Umbilical cord (tissue), 2 donors: ENCODE results near the gene ACVR1B. TPM values are rescaled to one million over a fixed set of nuclear protein-coding genes. Genes with fewer than 3 reads are reported as not detected.
"Not testable (repeated sequence)": the region's sequence is repeated elsewhere in the genome, so short reads cannot be mapped to it uniquely, and the experiment has no call there.

ENCODE experiments used
- DNase-seq: peaks from one replicate; pipeline ENCODE4 v3.0.0-alpha.2; 2015; ENCODE audit warnings: low spot score
- total RNA-seq: library from RNA; depleted of rRNA; stranded (reverse); fragments of >200 nt; gene quantifications from one replicate; pipeline ENCODE4 v1.2.3, GENCODE V29; 2014; ENCODE audit warnings: low replicate concordance; ENCODE audit not compliant: insufficient read depth

ACVR1B gene
- total RNA-seq, 1 donor from 2014 or later: 34.9 TPM

GRCh38 chr12:51970904-51971646 lies 19.6 kb downstream of the ACVR1B start:
- no peak for DNase-seq

- peak; percentile 31 for DNase-seq
These were observed 20.4 kb downstream of the ACVR1B start for GRCh38 chr12:51971679-51972421.

GRCh38 chr12:51972422-51972812 lies 20.9 kb downstream of the ACVR1B start:
- no peak for DNase-seq

GRCh38 chr12:51972849-51973273 lies 21.4 kb downstream of the ACVR1B start:
- peak; percentile 65 for DNase-seq

GRCh38 chr12:51973560-51973959 lies 22.1 kb downstream of the ACVR1B start:
- DNase-seq: peak; percentile 50

GRCh38 chr12:51974646-51975045 lies 23.1 kb downstream of the ACVR1B start:
- no peak for DNase-seq

GRCh38 chr12:51975196-51975595 lies 23.7 kb downstream of the ACVR1B start:
- no peak for DNase-seq

GRCh38 chr12:51976376-51977160 lies 25.1 kb downstream of the ACVR1B start:
- no peak for DNase-seq

GRCh38 chr12:51977320-51977753 lies 25.8 kb downstream of the ACVR1B start:
- no peak for DNase-seq

GRCh38 chr12:51979306-51979705 lies 27.8 kb downstream of the ACVR1B start:
- not testable (repeated sequence) for DNase-seq

- peak; percentile 79 for DNase-seq
These were observed 28.7 kb downstream of the ACVR1B start for GRCh38 chr12:51980051-51980808.

- DNase-seq: no peak
These were observed 29.3 kb downstream of the ACVR1B start for GRCh38 chr12:51980809-51981127.

GRCh38 chr12:51984657-51985056 lies 33.2 kb downstream of the ACVR1B start:
- no peak for DNase-seq

- DNase-seq: no peak
These were observed 33.8 kb downstream of the ACVR1B start for GRCh38 chr12:51985154-51985835.

- no peak for DNase-seq
These were observed 35.3 kb downstream of the ACVR1B start for GRCh38 chr12:51986834-51987233.

GRCh38 chr12:51992246-51992645 lies 40.7 kb downstream of the ACVR1B start:
- no peak for DNase-seq

- DNase-seq: no peak
These were observed 43.0 kb downstream of the ACVR1B start for GRCh38 chr12:51994539-51994820.

GRCh38 chr12:51994959-51995358 lies 43.5 kb downstream of the ACVR1B start:
- DNase-seq: peak; percentile 75

GRCh38 chr12:51997136-51997535 lies 45.6 kb downstream of the ACVR1B start:
- DNase-seq: no peak

GRCh38 chr12:52003016-52003550 lies 51.6 kb downstream of the ACVR1B start:
- DNase-seq: no peak

GRCh38 chr12:52003591-52003990 lies 52.1 kb downstream of the ACVR1B start:
- no peak for DNase-seq
